K562 (cell line): ENCODE results near the gene CSTA. TPM values are rescaled to one million over a fixed set of nuclear protein-coding genes. Genes with fewer than 3 reads are reported as not detected.

Experiments
- ATAC-seq: fragments of 200-7000 bp; cut with Tn5 transposase; 3 replicates; pipeline ENCODE4 v1.9.1; 2020; ENCODE audit warnings: moderate library complexity
- BruUV-seq: library from RNA; stranded (reverse); fragments of 400-500 nt; replicated peaks from 2 replicates; lab custom pipeline; 2021; lab: Mats Ljungman, UMichigan
- CTCF ChIA-PET: fragments of 300-600 bp; formaldehyde crosslinking; extraction: SDS; loops from one replicate; lab custom pipeline; 2021; ENCODE audit warnings: low intra/inter-chr PET ratio; lab: Yijun Ruan, JAX
- POLR2A ChIA-PET: fragments of 300-600, 350-650 bp; sonication (Branson Sonifier 250); formaldehyde crosslinking; extraction: SDS; loops from one replicate; lab custom pipeline; 2021; ENCODE audit warnings: antibody characterized with exemption, inconsistent platforms; lab: Yijun Ruan, JAX
- DNase-seq, 4 experiments: peaks; one replicate each; pipeline versions ENCODE4 v3.0.0 to v3.0.0-alpha.2; 2011 to 2018; ENCODE audit warnings: low spot score in 3 of 4, mixed read lengths in 3 of 4; ENCODE audit errors: extremely low read depth in 1 of 4
- FAIRE-seq: peaks from 2 replicates; lab custom pipeline; 2011; peaks lifted over from hg19 to GRCh38; lab: Jason Lieb, UNC
- H2AFZ ChIP-seq: 2 replicates; pipeline ENCODE4 v1.6.0; 2011; ENCODE audit warnings: low read depth, low read length, control low read depth, inconsistent platforms
- H3K27ac ChIP-seq: fragments of 200-600 bp; 3 replicates; pipeline ENCODE4 v1.8.0; 2011; ENCODE audit warnings: low read depth, mild to moderate bottlenecking, control low read depth, inconsistent platforms, low read length, moderate library complexity, mixed read lengths; ENCODE audit errors: extremely low read depth
- H3K27me3 ChIP-seq, 2 experiments: fragments of 300-600 bp in 1 of 2; 2 replicates in 1 of 2; 3 replicates in 1 of 2; pipeline versions ENCODE4 v1.6.0 to v1.8.0; 2011; ENCODE audit warnings: inconsistent platforms in 2 of 2, low read length in 2 of 2, mild to moderate bottlenecking in 1 of 2, mixed read lengths in 1 of 2, moderate library complexity in 1 of 2; ENCODE audit not compliant: control insufficient read depth in 2 of 2, insufficient read depth in 2 of 2
- H3K36me3 ChIP-seq: fragments of 300-600 bp; 3 replicates; pipeline ENCODE4 v1.8.0; 2011; ENCODE audit warnings: mild to moderate bottlenecking, low read length, inconsistent platforms; ENCODE audit not compliant: control insufficient read depth, insufficient read depth
- H3K4me1 ChIP-seq, 2 experiments: fragments of 200-600 bp in 1 of 2; replicated peaks in 1 of 2; 2 replicates in 1 of 2; 3 replicates in 1 of 2; pipeline versions ENCODE4 v1.5.1 to v1.8.0; 2011; ENCODE audit warnings: inconsistent platforms in 2 of 2, low read length in 2 of 2, mild to moderate bottlenecking in 1 of 2, mixed read lengths in 1 of 2, moderate library complexity in 1 of 2; ENCODE audit not compliant: control insufficient read depth in 2 of 2, insufficient read depth in 2 of 2
- H3K4me2 ChIP-seq: 2 replicates; pipeline ENCODE4 v1.6.1; 2011; ENCODE audit warnings: low read length, control low read depth, inconsistent platforms, mixed read lengths; ENCODE audit not compliant: insufficient read depth
- H3K4me3 ChIP-seq: fragments of 200-600 bp; sonication (generic), shearing (Covaris generic); 2 replicates; pipeline ENCODE4 v1.5.1; 2016; ENCODE audit warnings: control low read depth, inconsistent platforms
- H3K79me2 ChIP-seq: fragments of 200-600 bp; 3 replicates; pipeline ENCODE4 v1.8.0; 2011; ENCODE audit warnings: low read length, inconsistent platforms; ENCODE audit not compliant: control insufficient read depth, insufficient read depth
- H3K9ac ChIP-seq, 2 experiments: 2 replicates each; pipeline versions ENCODE4 v1.6.0 to v1.6.1; 2011; ENCODE audit warnings: low read depth in 2 of 2, low read length in 2 of 2, control low read depth in 1 of 2, inconsistent platforms in 1 of 2, mild to moderate bottlenecking in 1 of 2, mixed read lengths in 1 of 2; ENCODE audit not compliant: insufficient read depth in 1 of 2
- H3K9me1 ChIP-seq: one replicate; pipeline ENCODE4 v1.6.0; 2011; ENCODE audit warnings: inconsistent platforms, mild to moderate bottlenecking, low read length, moderate library complexity; ENCODE audit not compliant: control insufficient read depth, insufficient read depth
- H3K9me3 ChIP-seq: replicated peaks from 2 replicates; pipeline ENCODE4 v1.5.1; 2011; ENCODE audit warnings: low read depth, low read length, inconsistent platforms; ENCODE audit not compliant: control insufficient read depth, insufficient read depth
- H4K20me1 ChIP-seq: replicated peaks from 2 replicates; pipeline ENCODE4 v1.6.1; 2011; ENCODE audit warnings: low read length, inconsistent platforms, mixed read lengths; ENCODE audit not compliant: control insufficient read depth, insufficient read depth
- ATF7 ChIP-seq: fragments of 450-650 bp; IDR thresholded peaks from 2 replicates; pipeline ENCODE4 v1.7.1; 2014; ENCODE audit warnings: mild to moderate bottlenecking, moderate library complexity
- GATAD2A ChIP-seq: fragments of 450-650 bp; IDR thresholded peaks from 2 replicates; pipeline ENCODE4 v1.6.1; 2017
- ZBTB40 ChIP-seq, 2 experiments: fragments of 450-650 bp in 1 of 2; sonication (generic) in 1 of 2; formaldehyde crosslinking in 1 of 2; IDR thresholded peaks; 2 replicates each; pipeline versions ENCODE4 v1.7.1 to v1.9.0; 2016 to 2022; ENCODE audit warnings: inconsistent platforms in 1 of 2, mild to moderate bottlenecking in 1 of 2, missing genetic modification reagents in 1 of 2
- WGBS: fragments of 100-300 bp; shearing (Covaris generic); methylation state at CpG from one replicate; pipeline ENCODE4 v1.1.6; 2016; ENCODE audit warnings: low coverage, mixed read lengths; ENCODE audit not compliant: insufficient coverage; ENCODE audit errors: missing lambda C conversion rate; 5-methylcytosine and 5-hydroxymethylcytosine counted together
- in situ Hi-C: fragments of 300-500 bp; cut with MboI; formaldehyde crosslinking; loops from 4 replicates; pipeline ENCODE4 v1.15.0; 2018; ENCODE audit warnings: inconsistent platforms, mixed read lengths
- intact Hi-C: fragments of 100-400 bp; cut with micrococcal nuclease; formaldehyde crosslinking; loops from 2 replicates; pipeline ENCODE4 v1.14.2; 2022
- polyA plus RNA-seq, 8 experiments: library from polyadenylated mRNA; depleted of rRNA in 4 of 8; stranded (reverse) in 5 of 8; unstranded in 3 of 8; fragments of >200 nt; fragmentation: Nextera tagmentation in 2 of 8; fragmentation: Illumina TruSeq in 1 of 8; extraction: Ambion mirVana in 2 of 8; extraction: Trizol in 1 of 8; gene quantifications; 2 replicates each; pipeline versions ENCODE4 v1.2.1 to v1.2.3, GENCODE V29; 2011 to 2014; ENCODE audit warnings: inconsistent platforms in 1 of 8, missing spikeins in 1 of 8
- total RNA-seq, 7 experiments: library from RNA; depleted of rRNA in 6 of 7; stranded (reverse); fragments of >200 nt in 6 of 7; fragmentation: Illumina TruSeq in 2 of 7; extraction: Trizol in 2 of 7; gene quantifications; 2 replicates each; pipeline versions ENCODE4 v1.2.1 to v1.2.3, GENCODE V29; 2011 to 2021; ENCODE audit warnings: low replicate concordance in 1 of 7

Gene CSTA
- total and polyA plus RNA-seq, 9 of the 15 experiments (the other 6 are each of a cell fraction or from before 2014, with no cell fraction given): 0.11 to 3.1 (median 1.1) TPM

GRCh38 chr3:122306622-122306953 lies 18.5 kb upstream of the CSTA start:
- ATAC-seq (no peak), DNase-seq (no peak), FAIRE-seq (no peak)
- Histone ChIP-seq H3K4me1 (no peaks in the 10 kb centered on the region), H2AFZ (no peak overlapping the region), H4K20me1 (no peaks in the 10 kb centered on the region), H3K4me3 (no peak overlapping the region), H3K27me3 (no peaks in the 10 kb centered on the region; a peak in 1 of 5 replicates), H3K9me1 (no peaks in the 10 kb centered on the region), H3K36me3 (no peaks in the 10 kb centered on the region), H3K9me3 (no peaks in the 10 kb centered on the region), H3K9ac (no peak overlapping the region), H3K79me2 (no peaks in the 10 kb centered on the region), H3K4me2 (no peak overlapping the region), H3K27ac (no peak overlapping the region)
- BruUV-seq: no TSS peak
- CTCF ChIA-PET: interaction anchor here (0.6 kb wide), 1 partner anchor 762 kb away, joined by 3 read pairs; no protein-coding TSS in a partner anchor
- 4% methylated on average over 2 of the region's 2 CpGs for WGBS
- intact Hi-C loops: loop anchor here (5.0 kb wide), 1 partner anchor 51 kb away; no protein-coding TSS in a partner anchor
- POLR2A ChIA-PET: interaction anchor here (1.1 kb wide), 1 partner anchor 9 kb away, joined by 3 read pairs; no protein-coding TSS in a partner anchor
- TF ChIP-seq GATAD2A: no peak
- TF ChIP-seq ATF7: no peak
- TF ChIP-seq ZBTB40 (IDR thresholded peaks at IDR 0.05): peak; percentile 72
- TF ChIP-seq ZBTB40 (CRISPR knock-in tag; IDR thresholded peaks at IDR 0.05): no peak
- in situ Hi-C loops: no loop called here
